HepG2 (cell line): ENCODE results near the gene HELZ2. TPM values are rescaled to one million over a fixed set of nuclear protein-coding genes. Genes with fewer than 3 reads are reported as not detected.

Experiments used
- ATAC-seq: fragments of 200-7000 bp; cut with Tn5 transposase; 3 replicates; pipeline ENCODE4 v1.9.1; 2020; ENCODE audit warnings: mild to moderate bottlenecking, moderate library complexity
- BruUV-seq: library from RNA; stranded (reverse); fragments of 400-500 nt; replicated peaks from 2 replicates; lab custom pipeline; 2021; lab: Mats Ljungman, UMichigan
- CTCF ChIA-PET: fragments of 300-600 bp; formaldehyde crosslinking; extraction: SDS; loops from one replicate; lab custom pipeline; 2021; ENCODE audit warnings: low total read pairs, inconsistent platforms, low intra/inter-chr PET ratio; lab: Yijun Ruan, JAX
- POLR2A ChIA-PET: fragments of 350-600 bp; sonication (Branson Sonifier 250); formaldehyde crosslinking; loops from one replicate; lab custom pipeline; 2020; ENCODE audit warnings: antibody characterized with exemption, inconsistent platforms; lab: Yijun Ruan, JAX
- DNase-seq: peaks from one replicate; pipeline ENCODE4 v3.0.0-alpha.2; 2015; ENCODE audit warnings: low spot score
- FAIRE-seq: peaks from 3 replicates; lab custom pipeline; 2011; peaks lifted over from hg19 to GRCh38; lab: Jason Lieb, UNC
- H2AFZ ChIP-seq: one replicate; pipeline ENCODE4 v1.6.1; 2011; ENCODE audit warnings: low read length, inconsistent platforms
- H3K27ac ChIP-seq: fragments of 300-600 bp; 3 replicates; pipeline ENCODE4 v1.8.0; 2011; ENCODE audit warnings: mixed run types, mild to moderate bottlenecking, mixed read lengths, low read length, inconsistent platforms; ENCODE audit not compliant: insufficient read depth; ENCODE audit errors: extremely low read length
- H3K27me3 ChIP-seq, 2 experiments: fragments of 200-600 bp in 1 of 2; 2 replicates in 1 of 2; 3 replicates in 1 of 2; pipeline versions ENCODE4 v1.6.0 to v1.8.0; 2011; ENCODE audit warnings: low read length in 2 of 2, mild to moderate bottlenecking in 2 of 2, moderate library complexity in 2 of 2, inconsistent platforms in 1 of 2; ENCODE audit not compliant: insufficient read depth in 2 of 2, control insufficient read depth in 1 of 2
- H3K36me3 ChIP-seq, 2 experiments: fragments of 200-600 bp in 1 of 2; replicated peaks in 1 of 2; 2 replicates in 1 of 2; 3 replicates in 1 of 2; pipeline versions ENCODE4 v1.5.1 to v1.8.0; 2011; ENCODE audit warnings: low read length in 2 of 2, inconsistent platforms in 1 of 2; ENCODE audit not compliant: insufficient read depth in 2 of 2, control insufficient read depth in 1 of 2
- H3K4me1 ChIP-seq: 2 replicates; pipeline ENCODE4 v1.5.1; 2012; ENCODE audit warnings: low read length, inconsistent platforms; ENCODE audit not compliant: insufficient read depth
- H3K4me2 ChIP-seq: 2 replicates; pipeline ENCODE4 v1.6.0; 2011; ENCODE audit warnings: low read depth, low read length, inconsistent platforms
- H3K4me3 ChIP-seq, 3 experiments: fragments of 200-600 bp in 1 of 3; sonication (generic), shearing (Covaris generic) in 1 of 3; replicated peaks in 1 of 3; 2 replicates each; pipeline ENCODE4 v1.5.1; 2011 to 2016; ENCODE audit warnings: low read length in 3 of 3, inconsistent platforms in 2 of 3, low read depth in 2 of 3, mild to moderate bottlenecking in 2 of 3, control low read depth in 1 of 3, mixed read lengths in 1 of 3; ENCODE audit not compliant: insufficient read depth in 1 of 3
- H3K79me2 ChIP-seq: one replicate; pipeline ENCODE4 v1.6.1; 2011; ENCODE audit warnings: low read length, inconsistent platforms; ENCODE audit not compliant: insufficient read depth
- H3K9ac ChIP-seq: 2 replicates; pipeline ENCODE4 v1.6.0; 2011; ENCODE audit warnings: mild to moderate bottlenecking, low read depth, low read length, inconsistent platforms; ENCODE audit not compliant: insufficient read depth
- H3K9me3 ChIP-seq: 2 replicates; pipeline ENCODE4 v1.5.1; 2012; ENCODE audit warnings: mild to moderate bottlenecking, low read length
- H4K20me1 ChIP-seq: 2 replicates; pipeline ENCODE4 v1.6.0; 2011; ENCODE audit warnings: inconsistent platforms, mild to moderate bottlenecking, low read length, moderate library complexity; ENCODE audit not compliant: insufficient read depth
- MAFK ChIP-seq, 2 experiments: IDR thresholded peaks in 1 of 2; conservative IDR thresholded peaks in 1 of 2; 2 replicates each; pipeline ENCODE4 v1.6.1; 2011; ENCODE audit warnings: improper control_type of control experiment in 2 of 2, low read length in 2 of 2
- RBFOX2 ChIP-seq: fragments of 200-400 bp; formaldehyde crosslinking; IDR thresholded peaks from 2 replicates; pipeline ENCODE4 v1.6.1; 2017; ENCODE audit warnings: low read depth, mild to moderate bottlenecking, low read length
- ZFP37 ChIP-seq: sonication (generic); formaldehyde crosslinking; IDR thresholded peaks from 2 replicates; pipeline ENCODE4 v1.4.0; 2020; ENCODE audit warnings: missing genetic modification reagents, borderline replicate concordance
- ZNF121 ChIP-seq: sonication (generic); formaldehyde crosslinking; IDR thresholded peaks from 2 replicates; pipeline ENCODE4 v1.5.0; 2020; ENCODE audit warnings: mild to moderate bottlenecking, missing genetic modification reagents
- WGBS: methylation state at CpG from one replicate; pipeline ENCODE4 v1.1.6; 2017; ENCODE audit warnings: low lambda C conversion rate; 5-methylcytosine and 5-hydroxymethylcytosine counted together
- in situ Hi-C: cut with HindIII; loops from 2 replicates; pipeline ENCODE4 v1.10.0; 2017; ENCODE audit warnings: low pct_unique_long_range_greater_than_20kb; ENCODE audit not compliant: extremely low pct_ligation_motif_present
- intact Hi-C: fragments of 100-400 bp; cut with micrococcal nuclease; formaldehyde crosslinking; loops from one replicate; pipeline ENCODE4 v1.10.0; 2022; ENCODE audit not compliant: unreplicated experiment
- polyA plus RNA-seq, 8 experiments: library from polyadenylated mRNA; depleted of rRNA in 3 of 8; stranded (reverse) in 7 of 8; unstranded in 1 of 8; fragments of >200 nt; fragmentation: Illumina TruSeq in 4 of 8; extraction: Trizol in 4 of 8; gene quantifications; 2 replicates each; pipeline versions ENCODE4 v1.2.1 to v1.2.3, GENCODE V29; 2011 to 2016; ENCODE audit warnings: low read depth in 4 of 8, missing spikeins in 1 of 8, mixed read lengths in 1 of 8; ENCODE audit not compliant: insufficient read depth in 1 of 8
- total RNA-seq, 5 experiments: library from RNA; depleted of rRNA; stranded (reverse); fragments of >200 nt; fragmentation: Illumina TruSeq; extraction: Trizol; gene quantifications; 2 replicates each; pipeline ENCODE4 v1.2.3, GENCODE V29; 2016; ENCODE audit warnings: low read depth in 1 of 5

The HELZ2 gene
- total and polyA plus RNA-seq, 2 of the 13 experiments (the other 11 are each of a cell fraction or from before 2014, with no cell fraction given): 9.6 to 10.1 TPM

DNA sequence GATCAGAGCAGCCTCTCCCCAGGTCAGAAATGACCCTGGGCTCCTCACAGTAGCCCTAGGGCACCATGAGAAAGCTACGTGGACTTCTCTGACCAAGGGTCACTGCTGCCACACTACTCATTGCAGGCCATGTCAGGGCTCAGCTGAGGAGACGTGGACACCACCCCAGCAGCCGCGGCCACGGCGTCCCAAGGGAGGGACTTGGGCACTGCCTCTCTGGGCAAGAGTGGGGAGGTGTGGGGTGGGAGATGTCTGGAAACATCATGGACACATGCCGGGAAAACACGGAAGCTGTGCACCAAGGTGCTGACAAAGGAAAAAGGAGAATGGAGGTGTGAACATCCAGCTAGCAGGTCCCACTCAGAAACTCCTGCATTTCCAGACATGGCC lies 43.8 kb upstream of the HELZ2 start:
- no peak for DNase-seq
- Histone ChIP-seq H3K27me3 (no peaks in the 10 kb centered on the region), H3K4me1 (no peaks in the 10 kb centered on the region), H2AFZ (no peak overlapping the region), H3K9me3 (peaks cover 8% of the 10 kb centered on the region; the same call in 1 of the 2 replicates), H3K27ac (no peak overlapping the region), H3K4me2 (no peak overlapping the region), H3K36me3 (peaks cover 21 to 54% of the 10 kb centered on the region in 2 experiments), H3K79me2 (peaks cover 23% of the 10 kb centered on the region), H3K9ac (no peak overlapping the region), H4K20me1 (no peaks in the 10 kb centered on the region), H3K4me3 (no peak overlapping the region)
- ChIA-PET POLR2A (interaction anchor here (0.7 kb wide), 1 partner anchor 9 kb away, joined by 3 read pairs; the partner anchor contains the start of gene GMEB2), CTCF (no interaction called here)
- ATAC-seq: no peak; the same call in 2 of the 3 replicates
- intact Hi-C loops: no loop called here
- 99% methylated on average over 8 of the region's 8 CpGs for WGBS
- no TSS peak for BruUV-seq
- TF ChIP-seq MAFK (conservative IDR thresholded peaks at IDR 0.05 in 1 of 2, IDR thresholded peaks at IDR 0.05 in 1 of 2; ENCODE audit: low read length in 2 of 2) (peak in 1 of 2 experiments; percentile 10; a peak in 1 of 4 replicates), ZFP37 (no peak)
- FAIRE-seq: no peak
- in situ Hi-C loops: no loop called here

DNA sequence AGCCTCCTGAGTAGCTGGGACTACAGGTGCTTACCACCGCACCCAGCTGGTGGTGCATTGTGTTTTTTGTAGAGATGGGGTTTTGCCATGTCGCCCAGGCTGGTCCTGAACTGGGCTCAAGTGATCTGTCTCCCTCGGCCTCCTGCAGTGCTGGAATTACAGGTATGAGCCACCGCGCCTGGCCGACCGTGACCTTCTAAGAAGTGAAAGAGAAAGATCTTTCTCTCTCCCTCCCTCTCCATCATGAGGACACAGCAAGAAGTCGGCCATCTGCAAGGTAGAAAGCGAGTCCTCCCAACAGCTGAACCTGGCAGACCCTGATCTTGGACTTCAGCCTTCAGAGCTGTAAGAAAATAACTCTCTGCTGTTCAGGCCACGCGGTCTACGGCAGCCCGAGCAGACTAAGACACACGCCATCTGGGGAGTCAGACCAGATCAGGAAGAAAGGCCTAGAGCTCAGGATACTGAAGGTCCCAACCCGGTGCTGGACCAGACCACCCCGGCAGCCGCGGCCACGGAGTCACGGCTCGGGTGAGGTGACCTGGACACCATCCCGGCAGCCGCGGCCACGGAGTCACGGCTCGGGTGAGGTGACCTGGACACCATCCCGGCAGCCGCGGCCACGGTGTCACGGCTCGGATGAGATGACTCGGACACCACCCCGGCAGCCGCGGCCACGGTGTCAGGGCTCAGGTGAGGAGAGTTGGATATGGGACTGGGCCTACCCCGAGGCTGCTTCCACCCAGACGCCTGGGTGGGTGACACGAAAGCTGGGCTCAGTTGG lies 43.2 kb upstream of the HELZ2 start:
- WGBS: 95% methylated on average over 41 of the region's 41 CpGs
- peaks cover under 1% of the 10 kb centered on the region; the same call in 1 of the 2 replicates for H4K20me1 ChIP-seq
- peaks cover 8% of the 10 kb centered on the region; the same call in 1 of the 2 replicates for H3K9me3 ChIP-seq
- H3K4me3 ChIP-seq: no peak overlapping the region
- FAIRE-seq (no peak), ATAC-seq (no peak; the same call in 2 of the 3 replicates), DNase-seq (no peak)
- no peak overlapping the region for H3K27ac ChIP-seq
- no peak overlapping the region for H3K4me2 ChIP-seq
- ChIA-PET CTCF (no interaction called here), POLR2A (interaction anchor here (0.7 kb wide), 1 partner anchor 10 kb away, joined by 3 read pairs; the partner anchor contains the start of gene GMEB2)
- BruUV-seq: no TSS peak
- H3K9ac ChIP-seq: no peak overlapping the region
- peaks cover 20 to 54% of the 10 kb centered on the region in 2 experiments for H3K36me3 ChIP-seq
- H3K27me3 ChIP-seq: no peaks in the 10 kb centered on the region
- H2AFZ ChIP-seq: no peak overlapping the region
- peaks cover 19% of the 10 kb centered on the region for H3K79me2 ChIP-seq
- TF ChIP-seq RBFOX2 (0 out of 2 replicates have a peak, but pooled peaks have one; percentile 23), ZNF121 (CRISPR knock-in tag) (no peak)
- in situ Hi-C loops (no loop called here), intact Hi-C loops (no loop called here)
- no peaks in the 10 kb centered on the region for H3K4me1 ChIP-seq
